GM18951 (cell line): ENCODE measurements around the gene ARL3.
"Not testable (repeated sequence)": the region's sequence is repeated elsewhere in the genome, so short reads cannot be mapped to it uniquely, and the experiment has no call there.

Experiments used
- POLR2A ChIP-seq: IDR thresholded peaks from 4 replicates; pipeline ENCODE4 v1.6.1; 2011; ENCODE audit warnings: mild to moderate bottlenecking; ENCODE audit not compliant: insufficient read length, insufficient read depth; ENCODE audit errors: extremely low read depth
- in situ Hi-C: fragments of 300-500 bp; cut with MboI; formaldehyde crosslinking; loops from one replicate; pipeline ENCODE4 v1.12.0; 2022; ENCODE audit warnings: low sequenced_read_pairs, mixed read lengths, inconsistent platforms; ENCODE audit not compliant: unreplicated experiment

ARL3 gene

DNA sequence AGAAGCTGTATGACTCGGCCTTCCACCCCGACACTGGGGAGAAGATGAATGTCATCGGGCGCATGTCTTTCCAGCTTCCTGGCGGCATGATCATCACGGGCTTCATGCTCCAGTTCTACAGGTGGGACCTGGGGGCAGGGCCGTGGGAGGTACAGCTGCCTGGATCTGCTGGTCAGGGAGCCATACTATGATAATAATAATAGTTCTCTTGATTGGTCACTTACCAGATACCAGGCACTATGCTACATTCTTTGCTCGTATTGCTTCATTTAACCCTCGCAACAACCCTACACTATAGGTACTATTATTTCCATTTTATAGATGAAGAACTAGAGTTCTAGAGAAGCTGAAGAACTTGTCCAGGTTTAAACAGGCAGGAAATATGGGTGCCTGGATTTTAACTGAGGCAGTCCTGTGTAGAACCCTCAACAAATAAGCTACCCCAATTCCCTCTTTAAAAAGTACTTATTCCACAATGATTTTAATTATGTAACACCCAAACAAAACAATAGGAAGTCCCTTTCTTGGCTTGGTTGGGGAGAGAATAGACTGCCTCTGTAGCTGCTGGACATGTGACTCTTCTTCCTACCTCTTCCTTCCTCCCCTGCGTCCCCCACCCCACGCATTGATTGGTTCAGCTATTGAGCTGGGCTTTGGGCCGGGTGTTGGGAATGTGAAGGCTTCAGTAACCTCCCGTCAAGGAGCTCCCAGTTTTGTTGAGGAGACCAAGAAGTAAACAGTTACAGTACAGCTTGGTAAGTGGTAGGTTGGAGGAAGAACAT, 13.0 kb upstream of the ARL3 start:
- no peak for TF ChIP-seq POLR2A
- in situ Hi-C loops = no loop called here

DNA sequence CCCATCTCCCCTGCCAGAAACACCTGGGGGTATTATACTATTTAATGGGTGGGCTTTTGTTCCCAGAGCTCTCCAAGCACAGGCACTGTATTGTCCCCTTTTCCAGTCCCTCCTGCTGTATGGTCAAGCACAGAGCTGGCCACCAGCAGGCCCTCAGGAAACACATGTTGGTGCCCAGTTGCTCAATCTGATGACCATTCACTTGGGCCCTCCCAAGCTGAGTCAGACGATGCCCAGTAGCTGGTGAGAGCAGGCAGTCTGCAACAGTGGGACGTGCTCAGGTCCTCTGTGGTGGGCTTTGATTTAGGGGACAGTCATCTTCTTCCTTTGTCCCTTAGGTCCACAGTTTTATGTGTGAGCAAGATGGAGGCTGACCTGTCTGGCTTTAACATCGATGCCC, 12.1 kb upstream of the ARL3 start:
- in situ Hi-C loops = no loop called here
- TF ChIP-seq POLR2A = no peak

DNA sequence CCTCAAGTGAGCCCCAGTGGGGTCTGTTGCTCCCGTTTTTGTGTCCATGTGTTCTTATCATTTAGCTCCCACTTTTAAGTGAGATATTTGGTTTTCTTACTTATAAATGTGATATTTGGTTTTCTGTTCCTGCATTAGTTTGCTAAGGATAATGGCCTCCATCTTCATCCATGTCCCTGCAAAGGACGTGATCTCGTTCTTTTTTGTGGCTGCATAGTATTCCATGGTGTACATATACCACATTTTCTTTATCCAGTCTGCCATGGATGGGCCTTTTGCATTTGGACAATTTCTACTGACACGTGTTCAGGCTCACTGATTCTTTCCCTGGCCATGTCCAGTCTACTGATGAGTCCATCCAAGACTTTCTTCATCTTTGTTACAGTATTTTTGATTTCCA, 9.8 kb upstream of the ARL3 start:
- in situ Hi-C loops = no loop called here
- no peak for TF ChIP-seq POLR2A

DNA sequence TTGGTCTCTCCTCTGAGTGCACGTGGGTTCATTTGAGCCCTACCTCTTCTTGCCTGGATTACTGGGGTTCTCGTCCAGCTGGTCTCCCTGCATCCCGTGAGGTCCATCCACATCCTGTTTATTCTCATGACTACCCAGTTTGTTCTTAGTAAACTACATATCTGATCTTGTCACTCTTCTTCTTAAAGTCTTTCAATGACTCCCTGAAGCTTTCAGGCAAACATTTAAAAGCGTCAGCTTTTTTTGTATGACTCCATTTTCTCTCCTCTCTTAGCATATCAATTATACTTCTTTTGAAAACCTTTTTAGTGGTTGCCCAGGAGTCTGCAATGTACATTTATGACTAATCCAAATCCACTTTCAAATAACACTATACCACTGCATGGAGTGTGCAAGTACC, 7.8 kb upstream of the ARL3 start:
- in situ Hi-C loops = no loop called here
- no peak for TF ChIP-seq POLR2A

DNA sequence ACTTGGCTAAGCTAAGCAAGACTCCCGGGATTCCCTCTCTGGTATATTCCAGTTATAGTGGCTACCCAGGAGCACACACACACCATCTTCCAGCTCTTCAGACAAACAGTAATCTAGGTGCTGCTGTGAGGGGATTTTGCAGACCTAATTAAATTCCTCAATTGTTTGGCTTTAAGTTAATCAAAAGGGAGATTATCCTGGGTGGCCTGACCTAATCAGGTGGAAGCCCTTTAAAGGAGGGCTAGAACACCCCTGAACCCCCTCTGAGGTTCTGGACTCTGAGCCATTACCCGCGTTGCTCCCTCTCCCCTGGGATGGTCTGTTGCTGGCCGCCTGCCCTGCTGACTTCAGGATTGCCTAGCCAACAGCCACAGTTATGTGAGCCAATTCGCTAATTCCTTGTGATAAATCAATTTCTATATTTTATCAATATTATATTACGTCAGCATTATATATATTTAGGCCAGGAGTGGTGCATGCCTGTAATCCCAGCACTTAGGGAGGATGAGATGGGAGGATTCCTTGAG, 6.6 kb upstream of the ARL3 start:
- no peak for TF ChIP-seq POLR2A
- in situ Hi-C loops = no loop called here

DNA sequence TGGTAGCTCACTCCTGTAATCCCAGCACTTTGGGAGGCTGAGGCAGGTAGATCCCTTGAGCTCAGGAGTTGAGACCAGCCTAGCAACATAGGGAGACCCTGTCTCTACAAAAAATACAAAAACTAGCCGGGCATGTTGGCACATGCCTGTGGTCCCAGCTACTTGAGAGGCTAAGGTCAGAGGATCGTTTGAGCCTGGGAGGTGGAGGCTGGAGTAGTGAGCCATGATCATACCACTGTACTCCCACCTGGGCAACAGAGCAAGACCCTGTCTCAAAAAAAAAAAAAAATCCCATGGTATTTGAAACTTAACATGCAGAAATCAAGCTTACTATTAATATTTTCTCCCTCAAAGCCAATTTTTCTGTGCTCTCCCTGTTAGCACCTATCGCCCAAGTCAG, 6.1 kb upstream of the ARL3 start:
- no peak for TF ChIP-seq POLR2A
- in situ Hi-C loops = no loop called here

DNA sequence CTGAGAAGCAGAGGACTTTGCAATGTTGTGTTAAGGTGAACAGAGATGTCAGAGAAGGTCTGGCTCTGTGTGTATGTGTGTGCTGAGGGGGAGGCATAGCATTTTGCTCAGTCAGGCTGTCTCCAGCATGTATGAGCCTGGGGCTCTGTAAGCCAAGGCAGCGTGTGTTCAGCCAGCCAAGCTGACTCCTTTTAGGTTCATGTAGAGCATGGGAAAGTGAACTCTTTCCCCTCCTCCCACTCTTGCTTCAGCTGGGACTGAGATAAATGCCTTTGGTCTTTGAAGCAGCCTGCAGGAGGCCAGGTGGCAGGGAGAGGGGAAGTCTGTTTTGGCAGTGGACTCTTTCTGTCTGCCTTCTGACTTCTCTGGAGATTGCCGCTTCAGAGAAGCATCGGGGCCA, 4.0 kb upstream of the ARL3 start:
- no peak for TF ChIP-seq POLR2A
- in situ Hi-C loops = no loop called here

DNA sequence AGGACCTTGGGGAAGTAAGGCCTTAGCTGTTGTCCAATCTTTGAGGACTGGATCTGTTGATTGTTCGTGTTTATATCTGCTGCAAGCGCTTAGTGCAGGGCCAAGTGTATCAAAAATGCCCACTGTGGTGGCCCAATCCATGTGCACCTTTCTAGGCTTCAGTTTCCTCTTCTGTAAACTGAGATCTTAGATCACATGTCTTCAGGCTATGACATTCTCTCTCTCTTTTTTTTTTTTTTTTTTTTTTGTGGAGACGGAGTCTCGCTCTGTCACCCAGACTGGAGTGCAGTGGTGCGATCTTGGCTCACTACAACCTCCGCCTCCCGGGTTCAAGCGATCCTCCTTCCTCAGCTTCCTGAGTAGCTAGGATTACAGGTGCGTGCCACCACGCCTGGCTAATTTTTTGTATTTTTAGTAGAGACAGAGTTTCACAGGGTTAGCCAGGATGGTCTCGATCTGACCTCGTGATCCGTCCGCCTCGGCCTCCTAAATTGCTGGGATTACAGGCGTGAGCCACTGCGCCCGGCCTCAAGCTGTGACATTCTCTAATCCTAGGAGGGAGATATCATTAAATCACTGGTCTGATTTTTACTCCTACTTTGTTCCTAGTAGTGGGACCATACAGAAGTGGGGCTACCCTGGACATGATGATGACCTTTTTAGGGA, 2.8 kb upstream of the ARL3 start:
- in situ Hi-C loops = not testable (repeated sequence)

DNA sequence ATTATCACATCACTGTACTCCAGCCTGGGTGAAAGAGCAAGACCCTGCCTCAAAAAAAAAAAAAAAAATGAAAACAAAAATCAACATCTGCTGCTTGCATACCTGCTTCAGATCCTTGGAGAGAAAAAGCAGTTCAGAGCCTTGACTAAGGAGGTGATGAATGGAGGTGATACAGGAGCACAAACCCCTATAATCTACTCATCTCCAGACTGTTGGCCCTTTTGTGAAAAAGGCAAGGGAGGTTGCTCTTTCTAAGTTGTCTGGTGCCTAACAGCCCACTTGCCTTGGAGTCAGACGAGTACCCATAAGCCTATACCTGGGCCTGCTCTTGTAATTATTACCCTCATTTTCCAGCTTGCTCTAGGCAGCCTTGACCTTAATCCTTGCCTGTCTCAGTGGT, 1.7 kb upstream of the ARL3 start:
- in situ Hi-C loops = no loop called here

DNA sequence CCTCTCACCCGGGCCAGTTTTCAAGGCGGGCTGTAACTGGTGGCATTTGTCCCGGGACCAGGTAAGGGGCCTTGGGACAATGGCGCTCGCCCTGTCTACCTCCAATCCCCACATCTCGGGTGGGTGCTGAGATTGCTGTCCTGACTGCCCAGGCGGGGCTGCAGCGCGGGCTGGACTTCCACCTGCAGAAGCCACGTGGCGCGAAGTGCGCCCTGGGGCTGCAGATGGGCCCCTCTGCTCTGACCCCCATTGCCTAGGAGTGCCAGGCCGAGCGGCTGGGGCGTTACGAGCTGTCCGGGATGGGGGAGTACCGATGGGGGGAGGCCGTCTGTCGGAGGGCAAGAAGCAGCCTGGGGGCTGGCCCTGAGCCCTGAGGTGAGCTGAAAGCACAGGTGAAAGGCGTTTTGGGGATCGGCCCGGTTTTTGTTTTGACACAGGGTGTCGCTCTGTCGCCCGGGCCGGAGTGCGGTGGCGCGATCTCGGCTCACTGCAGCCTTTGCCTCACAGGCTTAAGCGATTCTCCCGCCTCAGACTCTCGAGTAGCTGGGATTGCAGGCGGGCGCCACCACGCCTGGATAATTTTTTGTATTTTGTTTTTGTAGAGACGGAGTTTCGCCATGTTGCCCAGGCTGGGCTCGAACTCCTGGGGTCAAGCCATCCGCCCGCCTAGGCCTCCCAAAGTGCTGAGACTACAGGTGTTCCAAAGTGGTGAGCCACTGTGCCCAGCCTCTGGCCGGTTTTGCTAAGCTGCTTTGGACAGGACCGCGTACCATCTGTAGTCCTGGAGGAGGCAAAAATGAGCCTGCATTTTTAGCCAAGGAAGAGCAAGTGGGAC, 641 bp upstream of the ARL3 start, which contains the start of gene SFXN2:
Gene SFXN2 (plus strand): TSS at position 16 of the 835 bp plus-strand sequence. CDS start 12,001 bp downstream, outside the sequence.
- TF ChIP-seq POLR2A = peak; percentile 75
- in situ Hi-C loops = no loop called here

More for the DNA sequence above, 1.7 kb upstream of the ARL3 start:
- TF ChIP-seq POLR2A = no peak

DNA sequence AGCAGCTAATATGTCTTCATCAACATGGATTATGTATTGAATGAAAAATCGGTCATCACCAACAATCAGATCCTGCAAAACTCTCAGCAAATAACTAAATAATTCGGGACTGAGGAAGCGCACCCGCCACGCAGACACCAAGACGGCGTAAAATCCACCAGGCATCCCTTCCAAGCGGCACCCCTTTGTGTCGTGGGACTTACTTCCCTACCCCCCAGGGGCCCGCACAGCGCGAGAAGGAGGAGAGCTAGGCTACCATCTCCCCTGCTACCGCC, 721 bp downstream of the ARL3 start:
- in situ Hi-C loops = no loop called here
- no peak for TF ChIP-seq POLR2A

DNA sequence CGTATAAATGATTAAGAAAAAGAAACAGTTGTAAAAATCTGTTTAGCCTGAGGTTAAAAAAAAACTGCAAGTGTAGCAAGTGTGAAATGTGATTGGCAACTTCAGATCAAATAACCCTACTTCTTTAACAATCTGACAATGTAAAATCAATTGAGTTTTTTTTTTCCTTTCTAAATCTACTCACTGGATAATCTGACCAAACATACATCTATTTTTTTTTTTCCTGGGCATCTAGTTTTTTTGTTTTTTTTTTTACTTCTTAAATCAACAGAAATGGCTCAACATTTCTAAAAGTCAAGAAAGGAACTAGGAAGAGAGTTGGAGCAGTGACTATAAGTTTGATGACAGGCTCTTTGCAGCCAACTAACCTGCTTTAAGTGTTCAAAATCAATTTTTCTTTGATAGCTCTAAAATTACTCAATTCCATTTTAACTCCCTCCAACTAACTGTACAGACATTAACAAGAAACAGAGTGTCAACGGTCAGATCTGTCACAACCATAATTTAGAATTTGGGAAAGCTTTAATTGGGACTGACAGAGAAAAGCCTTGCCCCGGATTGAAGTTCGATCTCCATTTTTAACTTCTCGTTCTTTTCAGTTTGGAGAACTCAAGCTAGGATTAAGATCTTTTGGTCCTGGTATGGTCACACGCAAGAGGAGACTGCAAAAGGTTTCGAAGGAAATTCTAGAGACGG, 1.2 kb downstream of the ARL3 start:
- no peak for TF ChIP-seq POLR2A
- in situ Hi-C loops = no loop called here

DNA sequence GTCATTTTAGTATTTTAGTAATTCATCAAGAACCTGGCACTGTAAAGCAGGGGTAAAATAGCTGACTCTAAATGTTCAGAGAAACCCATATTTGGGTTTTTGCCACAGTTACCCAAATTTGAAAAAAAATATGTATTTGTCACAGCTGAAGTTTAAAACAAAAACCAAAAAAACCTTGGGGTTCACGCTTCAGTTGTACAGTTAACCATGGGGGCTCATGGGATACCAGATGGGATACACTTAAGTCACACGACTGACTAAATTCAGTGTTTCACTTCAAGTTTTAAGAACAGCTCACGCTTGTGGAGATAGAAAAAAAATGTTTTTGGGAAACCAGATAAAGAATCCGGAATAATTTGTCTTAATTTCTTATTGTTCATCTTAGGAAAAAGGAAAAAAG, 2.1 kb downstream of the ARL3 start:
- peak; percentile 34 for TF ChIP-seq POLR2A
- in situ Hi-C loops = no loop called here

DNA sequence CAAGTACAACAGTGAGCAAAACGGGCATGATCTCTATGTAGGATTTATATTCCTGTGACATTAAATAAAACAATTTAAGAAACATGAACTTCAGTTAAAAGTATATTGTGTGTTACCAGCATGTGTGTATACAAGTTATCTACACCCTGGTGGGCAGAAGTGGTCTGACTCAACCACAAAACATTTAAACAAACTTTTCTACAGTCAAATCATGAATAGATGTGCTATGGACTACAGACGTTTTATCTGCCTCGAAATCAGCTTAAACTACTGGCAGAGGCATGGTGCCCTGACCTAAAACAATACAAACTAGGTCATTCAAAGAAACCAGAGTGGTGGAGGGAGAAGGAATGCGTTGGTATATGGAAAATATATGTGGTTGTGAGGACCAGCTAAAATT, 3.6 kb downstream of the ARL3 start:
- in situ Hi-C loops = no loop called here
- no peak for TF ChIP-seq POLR2A
